ENCODE data around the gene TMCC1.

- TF ChIP-seq POLR2AphosphoS5 (IDR thresholded peaks at IDR 0.05; ENCODE audit: low read depth, low read length) (no peak), REST (IDR thresholded peaks at IDR 0.05; ENCODE audit: insufficient read depth in 1 of 2, low read depth in 2 of 2, low read length in 2 of 2) (no peak), SIN3A (IDR thresholded peaks at IDR 0.05; ENCODE audit: borderline replicate concordance, insufficient read depth, low read length) (no peak), FOXP2 (optimal IDR thresholded peaks at IDR 0.05; ENCODE audit: borderline replicate concordance, extremely low read depth, extremely low read length, insufficient read depth) (no peak)
Measured at GRCh38 chr3:129854460-129854859, 39.1 kb downstream of the TMCC1 start.
